NT2/D1 (cell line): ENCODE data around the gene MYOT.

Experiments used
- SUZ12 ChIP-seq: IDR thresholded peaks from 2 replicates; pipeline ENCODE4 v1.6.1; 2011; ENCODE audit not compliant: insufficient read length, insufficient read depth; ENCODE audit errors: extremely low read depth
- YY1 ChIP-seq: IDR thresholded peaks from 2 replicates; pipeline ENCODE4 v1.6.1; 2011; ENCODE audit not compliant: insufficient read length, insufficient read depth
- ZNF274 ChIP-seq: IDR thresholded peaks from 2 replicates; pipeline ENCODE4 v1.6.1; 2011; ENCODE audit warnings: mild to moderate bottlenecking, low read depth, low read length

- TF ChIP-seq ZNF274 = no peak
- no peak for TF ChIP-seq YY1
- no peak for TF ChIP-seq SUZ12
These were observed 20.2 kb downstream of the MYOT start for GRCh38 chr5:137887831-137888230.
